HepG2 (cell line): ENCODE data around the gene RAC3. TPM values are rescaled to one million over a fixed set of nuclear protein-coding genes. Genes with fewer than 3 reads are reported as not detected.

Experiments used
- AGO2 ChIP-seq: fragments of 200-400 bp; formaldehyde crosslinking; optimal IDR thresholded peaks from 2 replicates; pipeline ENCODE3; 2017; ENCODE audit warnings: mild to moderate bottlenecking, low read depth, low read length, moderate library complexity
- CCAR2 ChIP-seq: fragments of 200-400 bp; formaldehyde crosslinking; optimal IDR thresholded peaks from 2 replicates; pipeline ENCODE3; 2018; ENCODE audit warnings: low read depth, mild to moderate bottlenecking, low read length, moderate library complexity
- MAX ChIP-seq: IDR thresholded peaks from 2 replicates; pipeline ENCODE4 v1.6.1; 2012; ENCODE audit warnings: inconsistent platforms
- MLXIP ChIP-seq: sonication (generic); formaldehyde crosslinking; IDR thresholded peaks from 2 replicates; pipeline ENCODE4 v1.9.0; 2021; ENCODE audit warnings: missing genetic modification reagents, borderline replicate concordance
- MTF1 ChIP-seq: sonication (generic); formaldehyde crosslinking; IDR thresholded peaks from 2 replicates; pipeline ENCODE4 v1.5.0; 2020; ENCODE audit warnings: missing genetic modification reagents
- MYC ChIP-seq: sonication (generic); formaldehyde crosslinking; IDR thresholded peaks from 2 replicates; pipeline ENCODE4 v1.9.0; 2021; ENCODE audit warnings: missing genetic modification reagents, borderline replicate concordance
- NR0B2 ChIP-seq: sonication (generic); formaldehyde crosslinking; IDR thresholded peaks from 2 replicates; pipeline ENCODE4 v1.4.0; 2020; ENCODE audit warnings: mild to moderate bottlenecking, missing genetic modification reagents
- PLSCR1 ChIP-seq: sonication (generic); formaldehyde crosslinking; IDR thresholded peaks from 2 replicates; pipeline ENCODE4 v1.5.0; 2020; ENCODE audit warnings: missing genetic modification reagents, mild to moderate bottlenecking, borderline replicate concordance
- REPIN1 ChIP-seq: sonication (generic); formaldehyde crosslinking; IDR thresholded peaks from 2 replicates; pipeline ENCODE4 v1.8.0; 2022; ENCODE audit warnings: missing genetic modification reagents, low read depth, mild to moderate bottlenecking, borderline replicate concordance
- SAP130 ChIP-seq: IDR thresholded peaks from 2 replicates; pipeline ENCODE4 v1.6.1; 2016; ENCODE audit warnings: low read depth
- SP140L ChIP-seq: sonication (generic); formaldehyde crosslinking; IDR thresholded peaks from 2 replicates; pipeline ENCODE4 v1.4.0; 2020; ENCODE audit warnings: missing genetic modification reagents, borderline replicate concordance
- TFDP1 ChIP-seq: IDR thresholded peaks from 2 replicates; pipeline ENCODE4 v1.6.1; 2016; ENCODE audit warnings: missing compliant biosample characterization, missing genetic modification reagents, borderline replicate concordance
- ZBTB20 ChIP-seq: sonication (generic); formaldehyde crosslinking; IDR thresholded peaks from 2 replicates; pipeline ENCODE4 v1.8.1; 2023; ENCODE audit warnings: missing genetic modification reagents, low read depth, mild to moderate bottlenecking, borderline replicate concordance
- ZBTB46 ChIP-seq: sonication (generic); formaldehyde crosslinking; IDR thresholded peaks from 2 replicates; pipeline ENCODE4 v1.4.0; 2020; ENCODE audit warnings: mild to moderate bottlenecking, missing genetic modification reagents, borderline replicate concordance
- ZNF431 ChIP-seq: sonication (generic); formaldehyde crosslinking; IDR thresholded peaks from 2 replicates; pipeline ENCODE4 v1.9.0; 2022; ENCODE audit warnings: missing genetic modification reagents, low read depth, mild to moderate bottlenecking, borderline replicate concordance
- ZNF549 ChIP-seq: sonication (generic); formaldehyde crosslinking; IDR thresholded peaks from 2 replicates; pipeline ENCODE4 v1.5.0; 2020; ENCODE audit warnings: missing genetic modification reagents
- ZNF576 ChIP-seq: sonication (generic); formaldehyde crosslinking; IDR thresholded peaks from 2 replicates; pipeline ENCODE4 v1.4.0; 2020; ENCODE audit warnings: mild to moderate bottlenecking, missing genetic modification reagents
- ZNF629 ChIP-seq: sonication (generic); formaldehyde crosslinking; conservative IDR thresholded peaks from 2 replicates; pipeline ENCODE4 v1.5.0; 2020; ENCODE audit warnings: missing genetic modification reagents
- ZNF678 ChIP-seq: sonication (generic); formaldehyde crosslinking; IDR thresholded peaks from 2 replicates; pipeline ENCODE4 v1.4.0; 2020; ENCODE audit warnings: mild to moderate bottlenecking, missing genetic modification reagents
- ZNF7 ChIP-seq: IDR thresholded peaks from 2 replicates; pipeline ENCODE4 v1.6.1; 2016; ENCODE audit warnings: missing biosample characterization, missing genetic modification reagents
- ZNF776 ChIP-seq: sonication (generic); formaldehyde crosslinking; IDR thresholded peaks from 2 replicates; pipeline ENCODE4 v1.4.0; 2020; ENCODE audit warnings: mild to moderate bottlenecking, missing genetic modification reagents
- polyA plus RNA-seq, 8 experiments: library from polyadenylated mRNA; depleted of rRNA in 3 of 8; stranded (reverse) in 7 of 8; unstranded in 1 of 8; fragments of >200 nt; fragmentation: Illumina TruSeq in 4 of 8; extraction: Trizol in 4 of 8; gene quantifications; 2 replicates each; pipeline versions ENCODE4 v1.2.1 to v1.2.3, GENCODE V29; 2011 to 2016; ENCODE audit warnings: low read depth in 4 of 8, missing spikeins in 1 of 8, mixed read lengths in 1 of 8; ENCODE audit not compliant: insufficient read depth in 1 of 8
- total RNA-seq, 5 experiments: library from RNA; depleted of rRNA; stranded (reverse); fragments of >200 nt; fragmentation: Illumina TruSeq; extraction: Trizol; gene quantifications; 2 replicates each; pipeline ENCODE4 v1.2.3, GENCODE V29; 2016; ENCODE audit warnings: low read depth in 1 of 5

RAC3 gene
- total and polyA plus RNA-seq, 2 of the 13 experiments (the other 11 are each of a cell fraction or from before 2014, with no cell fraction given), result 10.5 to 21.3 TPM

- TF ChIP-seq ZBTB20 (CRISPR knock-in tag) (peak; percentile 55; the same call in 1 of the 2 replicates), REPIN1 (CRISPR knock-in tag) (peak; percentile 66; the same call in 1 of the 2 replicates), ZBTB46 (CRISPR knock-in tag) (0 out of 2 replicates have a peak, but pooled peaks have one; percentile 45), MLXIP (CRISPR knock-in tag) (peak; percentile 28; the same call in 1 of the 2 replicates), NR0B2 (peak; percentile 90), ZNF431 (CRISPR knock-in tag) (0 out of 2 replicates have a peak, but pooled peaks have one; percentile 52), CCAR2 (no peak), ZNF776 (CRISPR knock-in tag) (peak; percentile 70; the same call in 1 of the 2 replicates), AGO2 (peak; percentile 100), SAP130 (CRISPR knock-in tag) (peak; percentile 88), SP140L (CRISPR knock-in tag) (no peak; the same call in 1 of the 2 replicates), PLSCR1 (CRISPR knock-in tag) (no peak), ZNF7 (CRISPR knock-in tag) (no peak), MAX (peak; percentile 65), MYC (CRISPR knock-in tag) (peak; percentile 79; the same call in 1 of the 2 replicates), TFDP1 (CRISPR knock-in tag) (no peak), ZNF629 (CRISPR knock-in tag) (no peak), ZNF549 (0 out of 2 replicates have a peak, but pooled peaks have one; percentile 22), MTF1 (CRISPR knock-in tag) (no peak), ZNF576 (0 out of 2 replicates have a peak, but pooled peaks have one; percentile 62), ZNF678 (CRISPR knock-in tag) (peak; percentile 89; the same call in 1 of the 2 replicates)
These were observed 9.0 kb upstream of the RAC3 start, which contains the start of gene CENPX (continued) for GRCh38 chr17:82022310-82022980.
